HEK293 (cell line): ENCODE measurements around the gene KIF11.
A peak's percentile ranks its signal among the peaks of the same experiment; 100 is the strongest.

Source experiments
- CTCF ChIA-PET: fragments of 350-600 bp; formaldehyde crosslinking; extraction: SDS; loops from one replicate; lab custom pipeline; 2021; ENCODE audit warnings: antibody characterized with exemption; lab: Yijun Ruan, JAX
- POLR2A ChIA-PET: fragments of 300-600 bp; formaldehyde crosslinking; extraction: SDS; loops from one replicate; lab custom pipeline; 2020; ENCODE audit warnings: antibody characterized with exemption, inconsistent platforms; lab: Yijun Ruan, JAX
- H3K27ac ChIP-seq: fragments of 200-500 bp; sonication (Bioruptor generic); 2 replicates; pipeline ENCODE4 v1.5.1; 2014; ENCODE audit warnings: low read depth, low read length, control low read depth, inconsistent platforms; ENCODE audit errors: extremely low read depth
- H3K36me3 ChIP-seq, 2 experiments: fragments of 200-500 bp in 1 of 2; sonication (Bioruptor generic) in 1 of 2; 1 replicate in 1 of 2; 2 replicates in 1 of 2; pipeline ENCODE4 v1.5.1; 2014 to 2017; ENCODE audit warnings: inconsistent platforms in 2 of 2, low read length in 2 of 2; ENCODE audit not compliant: control insufficient read depth in 2 of 2, insufficient read depth in 1 of 2
- H3K4me1 ChIP-seq: fragments of 200-500 bp; sonication (Bioruptor generic); 2 replicates; pipeline ENCODE4 v1.5.1; 2014; ENCODE audit warnings: mild to moderate bottlenecking, low read length, inconsistent platforms; ENCODE audit not compliant: control insufficient read depth, insufficient read depth
- H3K4me3 ChIP-seq: 2 replicates; pipeline ENCODE4 v1.5.1; 2011; ENCODE audit warnings: low read depth, mild to moderate bottlenecking, control low read depth, low read length, moderate library complexity
- H3K9me3 ChIP-seq: fragments of 200-500 bp; sonication (Bioruptor generic); 2 replicates; pipeline ENCODE4 v1.5.1; 2014; ENCODE audit warnings: low read depth, low read length, inconsistent platforms; ENCODE audit not compliant: control insufficient read depth, insufficient read depth
- BCL11A ChIP-seq: fragments of 450-650 bp; formaldehyde crosslinking; IDR thresholded peaks from 2 replicates; pipeline ENCODE4 v1.5.1; 2016; ENCODE audit warnings: low read depth, missing biosample characterization, missing genetic modification characterization
- BCL11B ChIP-seq: fragments of 450-650 bp; formaldehyde crosslinking; IDR thresholded peaks from 2 replicates; pipeline ENCODE4 v1.5.1; 2016; ENCODE audit warnings: low read depth, missing biosample characterization, missing genetic modification characterization
- HOXA7 ChIP-seq: sonication (generic); formaldehyde crosslinking; IDR thresholded peaks from 2 replicates; pipeline ENCODE4 v1.8.1; 2022; ENCODE audit warnings: missing genetic modification reagents, borderline replicate concordance
- KLF10 ChIP-seq: fragments of 450-650 bp; IDR thresholded peaks from 2 replicates; pipeline ENCODE4 v1.5.1; 2018; ENCODE audit warnings: missing biosample characterization, mild to moderate bottlenecking, missing genetic modification characterization
- ZBTB6 ChIP-seq: fragments of 450-650 bp; formaldehyde crosslinking; IDR thresholded peaks from 2 replicates; pipeline ENCODE4 v1.5.1; 2017; ENCODE audit warnings: missing biosample characterization, missing genetic modification characterization
- ZNF133 ChIP-seq: fragments of 450-650 bp; formaldehyde crosslinking; IDR thresholded peaks from 2 replicates; pipeline ENCODE4 v1.5.1; 2016; ENCODE audit warnings: missing biosample characterization, missing genetic modification characterization
- ZNF169 ChIP-seq: fragments of 450-650 bp; formaldehyde crosslinking; IDR thresholded peaks from 2 replicates; pipeline ENCODE4 v1.5.1; 2016; ENCODE audit warnings: missing biosample characterization, missing genetic modification characterization
- ZNF214 ChIP-seq: fragments of 450-650 bp; formaldehyde crosslinking; IDR thresholded peaks from 2 replicates; pipeline ENCODE4 v1.5.1; 2017; ENCODE audit warnings: missing biosample characterization, mild to moderate bottlenecking, missing genetic modification characterization, borderline replicate concordance
- ZNF223 ChIP-seq: fragments of 450-650 bp; formaldehyde crosslinking; IDR thresholded peaks from 2 replicates; pipeline ENCODE4 v1.5.1; 2016; ENCODE audit warnings: missing biosample characterization, missing genetic modification characterization
- ZNF248 ChIP-seq: fragments of 450-650 bp; formaldehyde crosslinking; IDR thresholded peaks from 2 replicates; pipeline ENCODE4 v1.5.1; 2017; ENCODE audit warnings: missing biosample characterization, missing genetic modification characterization
- ZNF48 ChIP-seq: fragments of 450-650 bp; formaldehyde crosslinking; IDR thresholded peaks from 2 replicates; pipeline ENCODE4 v1.5.1; 2016; ENCODE audit warnings: missing biosample characterization, missing genetic modification characterization
- ZNF518A ChIP-seq: fragments of 450-650 bp; formaldehyde crosslinking; conservative IDR thresholded peaks from 2 replicates; pipeline ENCODE4 v1.5.1; 2016; ENCODE audit warnings: low read depth, missing biosample characterization, missing genetic modification characterization
- ZNF544 ChIP-seq: fragments of 450-650 bp; formaldehyde crosslinking; IDR thresholded peaks from 2 replicates; pipeline ENCODE4 v1.5.0; 2017; ENCODE audit warnings: missing biosample characterization, missing genetic modification characterization
- ZNF571 ChIP-seq: fragments of 450-650 bp; formaldehyde crosslinking; IDR thresholded peaks from 2 replicates; pipeline ENCODE4 v1.5.0; 2017; ENCODE audit warnings: missing biosample characterization, missing genetic modification characterization
- ZNF585B ChIP-seq: fragments of 450-650 bp; formaldehyde crosslinking; IDR thresholded peaks from 2 replicates; pipeline ENCODE4 v1.5.1; 2016; ENCODE audit warnings: missing biosample characterization, missing genetic modification characterization
- ZNF600 ChIP-seq: fragments of 450-650 bp; formaldehyde crosslinking; IDR thresholded peaks from 2 replicates; pipeline ENCODE4 v1.5.1; 2016; ENCODE audit warnings: missing biosample characterization, missing genetic modification characterization
- ZNF654 ChIP-seq: fragments of 450-650 bp; formaldehyde crosslinking; IDR thresholded peaks from 2 replicates; pipeline ENCODE4 v1.5.1; 2016; ENCODE audit warnings: low read depth, missing biosample characterization, missing genetic modification characterization

The KIF11 gene

GRCh38 chr10:92655426-92655825, 62.5 kb downstream of the KIF11 start:
- no peaks in the 10 kb centered on the region for H3K4me1 ChIP-seq
- H3K27ac ChIP-seq: no peak overlapping the region
- POLR2A ChIA-PET: no interaction called here
- CTCF ChIA-PET: interaction anchor here (0.5 to 0.6 kb wide), 2 partner anchors 204 to 588 kb away, joined by 3 read pairs; no protein-coding TSS in a partner anchor
- peaks cover 47 to 52% of the 10 kb centered on the region in 2 experiments for H3K36me3 ChIP-seq
- no peak overlapping the region for H3K4me3 ChIP-seq
- TF ChIP-seq ZNF571: no peak
- TF ChIP-seq ZNF48 (tag by site-specific recombination): no peak
- TF ChIP-seq BCL11B: no peak
- TF ChIP-seq ZNF214: no peak
- TF ChIP-seq ZNF248 (tag by site-specific recombination): no peak
- no peak for TF ChIP-seq BCL11A (tag by site-specific recombination)
- no peak for TF ChIP-seq ZNF169 (tag by site-specific recombination)
- no peaks in the 10 kb centered on the region for H3K9me3 ChIP-seq

- no peak overlapping the region for H3K27ac ChIP-seq
- ChIA-PET CTCF (interaction anchor here (0.6 kb wide), 1 partner anchor 412 kb away, joined by 3 read pairs; no protein-coding TSS in a partner anchor), POLR2A (no interaction called here)
- no peaks in the 10 kb centered on the region for H3K4me1 ChIP-seq
- no peaks in the 10 kb centered on the region for H3K9me3 ChIP-seq
- H3K36me3 ChIP-seq: peaks cover 37 to 45% of the 10 kb centered on the region in 2 experiments
- TF ChIP-seq ZNF133 (tag by site-specific recombination) (no peak), ZNF600 (tag by site-specific recombination) (no peak), KLF10 (peak; percentile 49; the same call in 1 of the 2 replicates), ZBTB6 (tag by site-specific recombination) (no peak), ZNF585B (no peak), ZNF544 (no peak), ZNF654 (tag by site-specific recombination) (no peak), ZNF223 (no peak), HOXA7 (CRISPR knock-in tag) (no peak)
- no peak overlapping the region for H3K4me3 ChIP-seq
Observed at GRCh38 chr10:92656266-92656961, 63.5 kb downstream of the KIF11 start.

- TF ChIP-seq ZNF518A (tag by site-specific recombination): no peak
- TF ChIP-seq, all 188 proteins: peak for 0
- Histone ChIP-seq H3K9me3 (no peaks in the 10 kb centered on the region), H3K4me1 (no peaks in the 10 kb centered on the region), H3K36me3 (peaks cover 31 to 39% of the 10 kb centered on the region in 2 experiments), H3K4me3 (no peak overlapping the region), H3K27ac (no peak overlapping the region)
- ChIA-PET CTCF (interaction anchor here (0.6 to 1.4 kb wide), 3 partner anchors 12 to 412 kb away, joined by 3 to 4 read pairs (median 3); no protein-coding TSS in a partner anchor), POLR2A (interaction anchor here (0.6 to 1.1 kb wide), 2 partner anchors 37 to 83 kb away, joined by 3 read pairs; partner anchors contain the start of gene IDE)
Observed at GRCh38 chr10:92657024-92657423, 64.1 kb downstream of the KIF11 start.
